ENCODE data around the gene BAIAP2. TPM values are rescaled to one million over a fixed set of nuclear protein-coding genes. Genes with fewer than 3 reads are reported as not detected.

Gene BAIAP2
- total RNA-seq, 2 donors from 2014 or later, result 14.7 to 22.7 TPM

DNA sequence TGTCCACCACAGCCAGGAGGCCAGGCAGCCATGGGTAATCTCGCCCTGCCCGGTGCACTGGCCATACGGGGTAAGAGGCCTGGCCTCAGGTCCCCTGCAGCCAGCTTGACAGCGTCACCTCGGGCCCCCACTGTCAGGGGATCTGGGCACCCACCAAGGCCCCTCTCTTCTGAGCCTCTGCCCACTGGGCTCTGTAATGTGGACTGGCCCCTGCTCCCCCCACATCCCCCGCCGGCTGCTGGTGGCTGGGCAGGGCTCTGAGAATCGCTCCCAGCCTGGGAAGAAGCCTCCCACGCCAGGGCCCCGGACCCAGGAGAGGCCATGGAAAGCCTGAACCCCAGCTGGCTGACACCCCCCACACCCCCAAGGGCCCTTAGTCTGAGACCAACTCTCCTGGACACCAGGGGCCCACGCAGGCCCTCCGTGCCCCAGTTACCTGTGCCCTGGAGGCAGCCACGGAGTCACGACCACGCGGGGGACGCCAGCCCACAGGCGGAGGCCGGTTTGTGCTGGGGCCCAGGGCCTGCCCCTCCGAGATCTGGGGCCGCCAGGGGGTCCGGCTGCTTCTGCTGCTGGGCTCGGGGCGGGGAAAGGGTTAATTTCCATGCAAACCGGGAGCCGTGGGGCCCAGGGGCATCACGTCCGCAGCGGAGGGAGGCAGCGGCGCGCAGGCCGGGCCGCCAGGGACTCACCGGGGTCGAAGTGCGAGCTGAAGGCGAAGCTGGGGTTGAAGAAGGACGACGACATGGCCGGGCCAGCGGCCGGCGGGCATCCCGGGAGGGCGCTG lies 130.5 kb downstream of the BAIAP2 start, which contains the start of gene PVALEF:
PVALEF (plus strand) TSS at position 262 of the 787 bp plus-strand sequence. CDS start 15,720 bp downstream, outside the sequence.
- DNase-seq, result no peak
- H3K27ac ChIP-seq, result no peak within 1 kb of the TSS
- H3K36me3 ChIP-seq, result no peaks in the 10 kb centered on the region

GRCh38 chr17:81166033-81166492 lies 131.1 kb downstream of the BAIAP2 start, which contains the start of gene AATK:
AATK (minus strand) TSS chr17:81166221; CDS start chr17:81165992, 229 bp downstream.
- Histone ChIP-seq H3K4me3 (no peak within 1 kb of the TSS), H3K27ac (no peak within 1 kb of the TSS), H3K27me3 (peaks cover 24% of the 10 kb centered on the region), H3K4me1 (no peaks in the 10 kb centered on the region), H3K36me3 (no peaks in the 10 kb centered on the region), H3K9ac (ENCODE audit: low read depth in 2 of 2, low read length in 2 of 2) (no peak within 1 kb of the TSS), H3K9me3 (no peaks in the 10 kb centered on the region)
- intact Hi-C loops (cut with DNase I), result no loop called here
- no peak for DNase-seq
- TF ChIP-seq, protein P1, sequence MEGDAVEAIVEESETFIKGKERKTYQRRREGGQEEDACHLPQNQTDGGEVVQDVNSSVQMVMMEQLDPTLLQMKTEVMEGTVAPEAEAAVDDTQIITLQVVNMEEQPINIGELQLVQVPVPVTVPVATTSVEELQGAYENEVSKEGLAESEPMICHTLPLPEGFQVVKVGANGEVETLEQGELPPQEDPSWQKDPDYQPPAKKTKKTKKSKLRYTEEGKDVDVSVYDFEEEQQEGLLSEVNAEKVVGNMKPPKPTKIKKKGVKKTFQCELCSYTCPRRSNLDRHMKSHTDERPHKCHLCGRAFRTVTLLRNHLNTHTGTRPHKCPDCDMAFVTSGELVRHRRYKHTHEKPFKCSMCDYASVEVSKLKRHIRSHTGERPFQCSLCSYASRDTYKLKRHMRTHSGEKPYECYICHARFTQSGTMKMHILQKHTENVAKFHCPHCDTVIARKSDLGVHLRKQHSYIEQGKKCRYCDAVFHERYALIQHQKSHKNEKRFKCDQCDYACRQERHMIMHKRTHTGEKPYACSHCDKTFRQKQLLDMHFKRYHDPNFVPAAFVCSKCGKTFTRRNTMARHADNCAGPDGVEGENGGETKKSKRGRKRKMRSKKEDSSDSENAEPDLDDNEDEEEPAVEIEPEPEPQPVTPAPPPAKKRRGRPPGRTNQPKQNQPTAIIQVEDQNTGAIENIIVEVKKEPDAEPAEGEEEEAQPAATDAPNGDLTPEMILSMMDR (IDR thresholded peaks at IDR 0.05), result no peak

More for the DNA sequence above, 130.5 kb downstream of the BAIAP2 start, which contains the start of gene PVALEF:
- intact Hi-C loops (cut with DNase I), result no loop called here
- Histone ChIP-seq H3K27me3 (peaks cover 27% of the 10 kb centered on the region), H3K4me1 (no peaks in the 10 kb centered on the region), H3K9me3 (no peaks in the 10 kb centered on the region), H3K9ac (ENCODE audit: low read depth in 2 of 2, low read length in 2 of 2) (no peak within 1 kb of the TSS), H3K4me3 (no peak within 1 kb of the TSS)
- TF ChIP-seq, protein P1 (IDR thresholded peaks at IDR 0.05), result no peak

Small RNAs within 50 kb of the gene (microRNA-seq; reads per million reads assigned to microRNA genes)
- not detected for gene MIR1250
- gene MIR3065, result not detected
- not detected for gene MIR338
- gene MIR657, result not detected

Other genes with a start within 250 kb of the BAIAP2 start
- 10 to 100 TPM; 29.1 to 43.5 TPM for gene CHMP6, start 43.3 kb upstream of the BAIAP2 start, total RNA-seq
- gene PVALEF, start 130.4 kb downstream of the BAIAP2 start, total RNA-seq, result not detected
- gene AATK, start 131.1 kb downstream of the BAIAP2 start, total RNA-seq, result 10 to 100 TPM in 1 of 2 donors, 1 to 10 TPM in 1; 9.1 to 13.3 TPM
- 10 to 100 TPM in 1 of 2 donors, 1 to 10 TPM in 1; 4.3 to 15.0 TPM for gene CEP131, start 187.8 kb downstream of the BAIAP2 start, total RNA-seq
- gene TEPSIN, start 203.9 kb downstream of the BAIAP2 start, total RNA-seq, result 10 to 100 TPM; 29.3 to 46.7 TPM
- gene NDUFAF8, start 204.2 kb downstream of the BAIAP2 start, total RNA-seq, result 10 to 100 TPM; 22.4 to 58.2 TPM